Raji (cell line): Measurements from ENCODE around the gene PLD4.

Experiments used
- POLR2A ChIP-seq: IDR thresholded peaks from 2 replicates; pipeline ENCODE4 v1.6.1; 2011; ENCODE audit warnings: low read depth, low read length, control low read depth; ENCODE audit not compliant: insufficient read depth

PLD4 gene

GRCh38 chr14:104882991-104883660 is 41.6 kb upstream of the PLD4 start:
- no peak for TF ChIP-seq POLR2A

GRCh38 chr14:104883681-104884361 is 40.9 kb upstream of the PLD4 start:
- TF ChIP-seq POLR2A = no peak

GRCh38 chr14:104885031-104885972 is 39.4 kb upstream of the PLD4 start:
- TF ChIP-seq POLR2A = no peak

- TF ChIP-seq POLR2A = no peak
These were observed 38.5 kb upstream of the PLD4 start for GRCh38 chr14:104885973-104886689.

- no peak for TF ChIP-seq POLR2A
These were observed 37.7 kb upstream of the PLD4 start for GRCh38 chr14:104886690-104887622.

- TF ChIP-seq POLR2A = no peak
These were observed 36.8 kb upstream of the PLD4 start for GRCh38 chr14:104887623-104888488.

GRCh38 chr14:104888489-104889374 is 35.9 kb upstream of the PLD4 start:
- TF ChIP-seq POLR2A = no peak

- no peak for TF ChIP-seq POLR2A
These were observed 35.3 kb upstream of the PLD4 start for GRCh38 chr14:104889375-104889757.

GRCh38 chr14:104891121-104891551 is 33.5 kb upstream of the PLD4 start:
- no peak for TF ChIP-seq POLR2A

GRCh38 chr14:104891664-104892530 is 32.8 kb upstream of the PLD4 start:
- no peak for TF ChIP-seq POLR2A

- TF ChIP-seq POLR2A = no peak
These were observed 31.9 kb upstream of the PLD4 start for GRCh38 chr14:104892531-104893434.
